ENCODE data around the gene HMCN2. TPM values are rescaled to one million over a fixed set of nuclear protein-coding genes. Genes with fewer than 3 reads are reported as not detected.

HMCN2 gene
- total RNA-seq, 1 donor from 2014 or later: 5.7 TPM

DNA sequence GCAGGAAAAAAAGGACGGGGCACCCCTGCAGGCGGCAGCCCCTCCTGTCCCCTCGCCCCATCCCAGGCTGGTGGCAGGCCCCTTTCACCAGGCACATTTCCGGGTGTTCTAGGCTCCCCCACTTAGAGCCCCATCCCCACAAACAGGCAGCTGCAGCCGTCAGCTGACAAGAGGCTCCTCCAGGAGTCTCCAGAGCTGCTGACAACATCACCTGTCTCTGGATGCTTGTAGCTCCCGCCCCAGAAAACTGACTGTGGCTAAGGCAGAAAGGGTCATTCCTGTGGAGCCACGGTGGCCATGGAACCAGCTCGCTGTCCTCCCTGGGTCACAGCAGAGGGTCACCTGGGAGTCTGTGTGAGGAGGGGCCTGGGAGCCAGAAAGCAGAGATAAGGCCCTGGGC is 50.9 kb downstream of the HMCN2 start:
- ATAC-seq (no peak), DNase-seq (ENCODE audit: missing footprints) (peak; percentile 44)
- intact Hi-C loops (cut with DNase I): no loop called here

DNA sequence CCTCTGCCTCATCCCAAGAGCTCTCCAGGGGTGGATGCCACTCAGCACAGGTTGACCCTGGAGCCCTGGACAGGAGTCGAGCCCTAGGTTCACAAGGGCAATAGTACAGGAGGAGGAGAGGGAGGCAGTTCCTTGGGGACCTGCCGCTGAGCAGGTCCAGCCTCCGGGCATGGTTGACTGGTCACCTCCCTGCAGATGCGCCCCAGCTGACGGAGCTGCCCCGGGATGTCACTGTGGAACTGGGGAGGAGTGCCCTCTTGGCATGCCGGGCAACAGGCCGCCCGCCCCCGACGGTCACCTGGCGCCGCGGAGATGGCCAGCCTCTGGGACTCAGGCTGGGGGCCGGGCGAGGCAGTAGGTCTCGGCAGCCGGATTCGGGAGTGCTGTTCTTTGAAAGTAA is 53.7 kb downstream of the HMCN2 start:
- ATAC-seq (no peak), DNase-seq (ENCODE audit: missing footprints) (peak; percentile 68)
- intact Hi-C loops (cut with DNase I): no loop called here

DNA sequence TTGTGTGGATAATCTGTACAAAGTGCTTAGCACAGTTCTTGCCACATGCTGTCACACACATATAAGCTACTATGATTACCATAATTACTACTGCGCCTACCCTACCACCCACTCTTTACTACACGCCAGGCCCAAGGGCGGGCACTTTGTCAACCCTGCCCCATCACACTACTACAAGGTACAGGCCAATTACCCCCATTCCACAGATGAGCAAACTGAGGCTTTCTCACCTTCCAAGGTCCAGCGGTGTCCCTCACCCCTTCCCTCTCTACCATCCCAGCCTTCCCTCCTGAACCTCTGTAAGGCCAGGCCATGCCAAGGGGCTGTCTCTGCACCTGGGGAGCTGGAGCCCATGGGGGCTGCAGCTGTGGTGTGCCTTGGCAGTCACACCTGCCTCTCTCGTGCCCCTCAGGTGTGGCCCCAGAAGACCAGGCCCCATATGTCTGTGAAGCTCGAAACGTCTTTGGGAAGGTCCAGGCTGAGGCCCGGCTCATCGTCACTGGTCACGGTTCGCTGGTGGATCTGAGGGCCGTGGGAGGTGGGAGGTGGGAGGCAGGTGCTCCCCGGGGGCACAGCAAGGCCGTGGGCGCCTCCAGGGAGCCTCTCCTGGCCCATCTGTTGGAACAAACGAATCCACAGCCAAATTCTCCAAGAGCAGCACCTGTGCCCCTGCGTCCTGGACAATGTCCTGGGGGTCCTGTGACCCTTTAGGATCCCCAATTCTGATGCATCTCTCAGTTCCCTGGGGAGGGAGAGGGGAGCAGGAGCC is 54.6 kb downstream of the HMCN2 start:
- ATAC-seq: no peak
- peak; percentile 66 for DNase-seq (ENCODE audit: missing footprints)
- intact Hi-C loops (cut with DNase I): no loop called here

DNA sequence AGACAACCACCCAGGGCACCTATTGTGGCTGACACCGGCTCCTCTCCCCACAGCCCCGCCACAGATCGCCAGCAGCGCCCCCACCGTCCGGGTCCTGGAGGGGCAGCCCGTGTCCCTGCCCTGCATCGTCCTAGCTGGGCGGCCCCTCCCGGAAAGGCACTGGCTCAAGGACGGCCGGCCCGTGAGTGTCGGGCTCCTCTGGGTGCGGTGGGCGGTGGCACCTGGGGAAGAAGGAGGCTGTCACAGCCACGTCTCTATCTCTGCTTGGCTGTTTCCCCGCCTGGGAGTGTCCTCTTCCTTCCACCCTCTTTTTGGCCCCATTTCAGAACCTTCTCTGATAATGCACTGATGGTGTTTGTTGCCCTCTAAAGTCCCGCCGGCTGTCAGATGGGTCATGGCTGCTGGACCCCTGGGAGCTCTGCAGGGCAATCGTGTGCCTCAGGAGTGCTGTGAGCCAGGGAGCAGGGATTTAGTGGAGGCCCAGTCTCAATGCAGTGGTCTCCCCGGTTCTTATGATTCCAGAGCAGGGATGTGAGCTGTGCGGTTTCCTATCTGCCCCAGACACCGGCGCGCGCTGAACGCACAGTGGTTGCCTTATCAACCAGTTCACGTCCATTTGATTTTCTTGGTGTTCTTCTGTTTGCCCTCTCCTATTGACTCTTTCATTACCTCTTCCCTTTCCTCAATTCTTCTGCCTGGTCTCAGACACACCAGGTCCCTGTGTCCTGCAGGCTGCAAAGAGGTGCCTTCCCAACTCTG is 55.3 kb downstream of the HMCN2 start:
- DNase-seq (ENCODE audit: missing footprints): peak; percentile 41
- intact Hi-C loops (cut with DNase I): no loop called here

DNA sequence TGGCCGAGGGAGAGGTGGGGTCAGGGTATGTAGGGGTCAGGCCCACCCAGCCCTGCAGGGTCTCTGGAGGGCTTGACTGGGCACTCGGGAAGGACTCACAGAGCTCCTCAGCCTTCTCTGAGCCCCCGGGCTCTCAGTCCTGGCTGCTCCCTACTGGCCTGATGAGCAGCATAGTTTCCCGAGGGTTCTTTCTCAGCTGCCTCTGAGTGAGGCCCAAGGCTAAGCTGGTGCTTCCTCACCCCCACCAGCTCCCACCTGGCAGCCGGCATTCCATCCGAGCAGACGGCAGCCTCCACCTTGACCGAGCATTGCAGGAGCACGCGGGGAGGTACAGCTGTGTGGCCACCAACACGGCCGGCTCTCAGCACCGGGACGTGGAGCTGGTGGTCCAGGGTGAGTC is 56.0 kb downstream of the HMCN2 start:
- peak; percentile 52 for DNase-seq (ENCODE audit: missing footprints)
- intact Hi-C loops (cut with DNase I): no loop called here
- ATAC-seq: no peak

More for the DNA sequence above, 55.3 kb downstream of the HMCN2 start:
- peak; percentile 16 for ATAC-seq

DNA sequence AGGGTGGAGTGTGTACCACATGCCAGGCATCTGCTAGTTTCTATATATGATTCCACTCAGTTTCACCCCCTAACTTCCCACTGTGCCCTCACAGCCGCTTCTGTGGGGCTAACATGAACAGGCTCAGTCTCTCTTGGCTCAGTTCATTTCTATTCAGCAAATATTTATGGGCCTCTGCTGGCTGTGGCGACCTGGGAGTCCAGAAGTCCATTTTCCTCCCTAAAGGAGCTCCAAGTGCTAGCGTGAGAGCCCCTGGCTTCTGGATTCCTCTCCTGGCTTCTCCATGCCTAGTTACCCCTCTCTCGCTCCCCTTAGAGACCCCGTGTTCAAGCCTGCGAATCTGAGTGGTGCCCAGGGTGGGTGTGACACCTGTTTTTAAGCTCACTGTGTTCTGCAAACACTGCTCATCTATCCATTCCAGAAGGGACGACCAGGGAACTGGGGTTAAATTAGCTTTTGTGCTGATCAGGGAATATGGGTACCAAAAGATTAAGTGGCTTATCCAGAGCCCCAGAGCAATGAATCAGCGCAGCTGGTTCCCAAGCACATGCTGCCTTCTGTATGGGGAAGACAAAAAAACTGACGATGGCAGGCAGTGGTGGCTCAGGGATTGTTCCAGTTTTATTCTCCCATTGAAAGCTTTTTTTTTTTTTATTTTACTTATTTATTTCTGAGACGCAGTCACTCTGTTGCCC is 57.6 kb downstream of the HMCN2 start:
- intact Hi-C loops (cut with DNase I): no loop called here
- ATAC-seq (no peak), DNase-seq (ENCODE audit: missing footprints) (no peak)

DNA sequence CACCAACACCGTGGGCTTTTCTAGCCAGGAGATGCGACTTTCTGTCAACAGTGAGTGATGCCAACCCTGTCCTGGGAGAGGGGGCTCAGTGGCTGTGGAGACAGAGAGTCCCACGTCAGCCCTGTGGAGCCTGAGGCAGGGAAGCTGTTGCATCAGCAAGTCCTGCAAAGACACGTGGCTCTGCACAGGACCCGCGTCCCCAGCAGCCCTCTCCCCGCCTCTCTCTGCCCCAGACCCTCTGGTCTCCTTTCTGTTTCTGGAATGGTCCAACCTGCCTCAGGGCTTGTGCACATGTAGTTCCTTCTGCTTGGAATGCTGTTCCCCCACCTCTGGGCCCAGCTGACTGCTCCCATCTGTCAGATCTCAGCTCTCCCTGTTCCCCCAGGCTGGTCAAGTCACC is 60.4 kb downstream of the HMCN2 start:
- intact Hi-C loops (cut with DNase I): no loop called here

DNA sequence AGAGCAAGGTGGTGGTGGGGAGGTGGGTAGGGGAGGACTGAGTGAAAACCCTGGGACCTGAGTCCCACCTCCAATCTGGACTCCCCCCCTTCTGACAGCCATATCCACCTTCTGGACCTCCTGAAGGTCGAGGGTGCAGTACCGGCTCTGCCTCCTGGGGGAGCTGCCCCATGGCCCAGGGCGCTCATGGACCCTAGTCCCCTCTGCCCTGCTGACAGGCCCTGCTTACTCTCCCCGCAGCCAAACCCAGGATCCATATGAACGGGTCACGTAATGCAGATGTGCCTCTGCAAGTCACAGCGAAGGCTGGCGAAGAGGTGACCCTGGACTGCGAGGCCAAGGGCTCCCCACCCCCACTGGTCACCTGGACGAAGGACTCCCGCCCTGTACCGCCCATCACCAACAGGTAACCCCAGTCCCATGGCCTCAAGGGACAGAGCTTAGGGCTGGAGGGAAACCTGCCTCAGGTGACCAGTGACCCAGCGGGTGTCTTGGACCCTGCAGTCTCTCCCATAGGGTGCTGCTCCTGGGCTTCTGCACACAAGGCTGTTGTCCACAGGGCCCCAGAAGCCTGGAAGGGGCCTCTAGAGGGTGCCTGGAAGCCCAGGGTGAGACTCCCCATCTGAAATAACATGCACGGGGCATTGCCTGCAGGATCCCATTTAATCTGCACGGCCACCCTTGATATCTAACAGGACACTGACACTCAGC is 61.7 kb downstream of the HMCN2 start:
- intact Hi-C loops (cut with DNase I): no loop called here
- ATAC-seq (no peak), DNase-seq (ENCODE audit: missing footprints) (no peak)

More for the DNA sequence above, 60.4 kb downstream of the HMCN2 start:
- no peak for DNase-seq (ENCODE audit: missing footprints)
- no peak for ATAC-seq

DNA sequence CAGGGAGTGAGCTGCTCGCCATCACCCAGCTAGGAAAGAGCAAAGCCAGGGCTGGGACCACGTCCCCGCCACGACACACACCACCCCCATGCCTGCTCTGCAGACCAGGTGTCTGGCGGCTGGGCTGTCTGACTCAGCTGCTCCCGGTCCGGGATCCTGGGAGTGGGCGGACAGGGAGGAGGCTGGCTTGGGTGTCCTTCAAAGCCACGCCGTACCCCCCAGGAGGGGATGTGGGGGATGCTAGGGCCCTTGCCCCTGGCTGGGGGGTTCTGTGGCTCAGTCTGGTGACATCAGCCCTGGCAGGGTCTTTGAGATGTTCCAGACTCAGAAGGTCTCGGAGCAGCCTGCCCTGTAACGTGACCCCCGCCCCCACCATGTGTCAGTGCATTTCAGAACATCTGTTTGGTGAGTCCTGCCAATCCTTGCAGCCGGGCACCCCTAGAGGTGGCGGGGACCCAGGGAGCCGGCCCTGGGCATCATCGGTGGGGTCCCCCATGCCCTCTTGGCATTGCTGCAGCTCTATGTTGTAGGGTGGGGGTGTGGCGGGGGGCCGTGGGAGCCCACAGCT is 62.3 kb downstream of the HMCN2 start:
- DNase-seq (ENCODE audit: missing footprints) (no peak), ATAC-seq (peak; percentile 38)
- intact Hi-C loops (cut with DNase I): no loop called here

DNA sequence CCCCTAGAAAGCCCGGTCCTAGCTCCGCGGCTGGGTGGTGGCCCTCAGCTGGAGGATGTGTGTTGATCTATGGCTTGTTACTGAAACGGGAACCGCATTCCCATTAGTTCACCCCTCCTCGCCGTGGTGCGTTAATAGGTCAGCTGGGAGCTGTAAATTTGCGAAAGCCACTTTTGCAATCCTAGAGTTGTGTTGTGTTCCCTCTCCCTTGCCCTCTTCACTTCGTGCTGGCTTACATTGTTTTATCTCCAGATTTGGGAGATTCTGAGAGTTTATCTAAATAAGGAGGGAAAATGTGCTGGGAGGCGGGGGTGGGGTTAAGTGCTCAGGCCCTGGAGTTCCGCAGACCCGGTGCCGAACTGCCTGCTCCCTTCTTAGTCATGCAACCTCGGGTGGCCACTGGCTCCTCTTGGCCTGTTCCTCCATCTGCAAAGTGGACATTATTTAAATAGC is 62.8 kb downstream of the HMCN2 start:
- ATAC-seq: peak; percentile 60
- no peak for DNase-seq (ENCODE audit: missing footprints)
- intact Hi-C loops (cut with DNase I): no loop called here

DNA sequence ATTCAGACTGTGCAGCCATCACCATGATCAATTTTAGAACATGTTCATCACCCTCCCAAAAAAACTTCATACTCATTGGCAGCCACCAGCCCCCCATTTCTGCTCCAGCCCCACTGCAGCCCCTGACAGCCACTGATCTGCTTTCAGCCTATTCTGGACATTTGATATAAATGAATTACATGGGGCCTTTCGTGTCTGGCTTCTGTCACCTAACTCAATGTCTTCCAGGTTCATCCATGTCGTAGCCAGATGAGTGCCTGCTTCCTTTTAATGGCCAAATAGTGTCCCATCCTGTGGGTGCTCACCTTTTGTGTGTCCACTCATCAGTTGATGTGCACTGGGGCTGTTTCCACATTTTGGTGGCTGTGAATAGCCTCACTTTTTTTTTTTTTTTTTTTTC is 63.5 kb downstream of the HMCN2 start:
- ATAC-seq: no peak
- DNase-seq (ENCODE audit: missing footprints): no peak
- intact Hi-C loops (cut with DNase I): no loop called here

DNA sequence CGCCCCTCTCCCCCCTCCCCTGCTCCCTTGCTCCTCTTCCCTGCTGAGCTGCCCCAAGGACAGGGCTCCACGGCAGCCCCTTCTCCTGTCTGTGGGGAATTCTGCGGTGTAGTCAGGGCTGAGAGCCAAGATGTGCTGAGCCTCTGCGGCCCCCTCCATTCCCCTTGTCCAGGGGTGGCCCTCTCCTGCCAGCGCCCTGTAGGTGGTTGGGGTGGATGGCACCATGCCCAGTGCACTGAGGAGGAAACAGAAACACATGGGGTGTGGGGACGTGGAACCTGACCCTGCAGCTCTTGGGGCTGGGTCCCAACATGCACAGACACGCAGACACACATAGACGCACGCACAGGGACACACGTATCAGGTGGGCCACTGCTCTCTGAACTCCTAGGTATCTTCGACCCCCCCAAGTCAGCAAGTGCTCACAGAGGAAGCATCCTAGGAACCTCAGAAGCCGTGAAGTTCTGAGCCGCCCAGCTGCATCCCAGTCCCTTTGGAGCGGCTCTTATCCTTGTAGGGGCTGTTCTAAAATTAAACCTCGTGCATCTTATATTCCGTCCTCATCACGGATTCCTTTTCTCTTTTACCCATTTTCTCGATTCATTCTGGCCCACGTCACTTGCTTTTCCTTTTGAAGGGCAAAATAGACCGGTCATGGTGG is 64.8 kb downstream of the HMCN2 start:
- ATAC-seq (no peak), DNase-seq (ENCODE audit: missing footprints) (no peak)
- intact Hi-C loops (cut with DNase I): loop anchor here (5.0 kb wide), 1 partner anchor 63 kb away; the partner anchor contains the start of gene HMCN2

DNA sequence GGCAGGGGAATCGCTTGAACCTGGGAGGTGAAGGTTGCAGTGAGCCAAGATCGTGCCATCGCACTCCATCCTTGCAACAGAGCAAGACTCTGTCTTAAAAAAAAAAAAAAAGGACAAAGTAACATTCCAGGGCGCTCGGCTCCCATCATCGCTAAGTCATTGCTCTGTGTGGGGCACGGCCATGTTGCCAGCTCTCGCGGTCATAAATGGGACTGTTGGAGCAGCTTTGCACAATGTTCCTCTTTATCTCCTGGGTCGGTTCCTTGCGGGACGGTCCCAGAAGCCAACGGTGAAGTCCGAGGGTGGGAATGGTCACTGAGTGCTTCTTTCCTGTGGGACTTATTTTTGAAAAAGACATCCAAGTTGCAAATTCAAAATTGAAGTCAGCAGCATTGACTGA is 65.5 kb downstream of the HMCN2 start:
- intact Hi-C loops (cut with DNase I): loop anchor here (5.0 kb wide), 1 partner anchor 64 kb away; the partner anchor contains the start of gene HMCN2
- ATAC-seq: peak; percentile 17
- DNase-seq (ENCODE audit: missing footprints): no peak

DNA sequence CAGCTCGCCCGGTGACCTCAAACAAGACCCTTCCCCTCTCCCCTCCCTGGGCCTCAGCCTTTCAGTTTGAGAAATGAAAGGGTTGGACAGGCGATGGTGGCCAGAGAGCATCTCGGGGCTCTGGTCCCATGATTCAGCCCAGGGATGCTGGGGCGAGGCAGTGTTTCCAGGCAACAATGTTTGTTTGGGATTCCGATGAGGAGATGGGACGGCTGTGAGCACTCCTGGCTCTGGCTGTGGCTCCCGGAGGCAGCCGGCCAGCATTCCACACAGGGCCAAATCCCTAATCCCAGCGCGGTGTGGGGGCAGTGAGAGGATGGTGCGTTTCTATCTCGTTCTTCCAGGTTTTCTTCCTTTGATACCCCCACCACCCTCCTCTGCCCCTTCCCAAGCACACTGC is 66.0 kb downstream of the HMCN2 start:
- DNase-seq (ENCODE audit: missing footprints): peak; percentile 86
- ATAC-seq: peak; percentile 83
- intact Hi-C loops (cut with DNase I): loop anchor here (5.0 kb wide), 1 partner anchor 64 kb away; the partner anchor contains the start of gene HMCN2

DNA sequence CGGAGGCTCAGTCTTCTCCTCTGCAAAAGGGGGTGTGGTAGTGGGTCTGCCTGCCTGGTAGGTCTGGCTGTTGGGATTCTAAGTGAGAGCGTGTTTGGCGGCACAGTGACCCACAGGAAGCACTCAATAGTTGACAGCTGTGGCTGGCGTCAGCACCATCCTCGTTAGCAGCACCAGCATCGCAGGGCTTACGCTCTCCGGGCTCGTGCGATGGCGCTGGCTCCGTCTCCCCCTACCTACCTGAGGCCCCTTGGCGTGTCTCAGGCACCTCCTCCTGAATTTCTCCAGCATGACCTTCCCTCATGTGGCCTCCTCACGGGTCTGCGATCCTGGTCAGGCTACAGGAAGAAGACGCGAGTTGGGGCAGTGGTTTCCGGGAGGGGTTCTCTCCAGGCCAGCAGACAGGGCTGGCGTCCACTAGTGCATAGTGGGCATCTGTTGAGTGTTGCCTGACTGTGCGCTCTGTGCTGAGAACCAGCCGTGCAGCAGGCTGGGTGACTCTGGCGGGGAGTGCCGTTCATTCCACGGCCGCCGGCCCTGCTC is 66.9 kb downstream of the HMCN2 start:
- DNase-seq (ENCODE audit: missing footprints) (no peak), ATAC-seq (no peak)
- intact Hi-C loops (cut with DNase I): loop anchor here (5.0 kb wide), 1 partner anchor 65 kb away; the partner anchor contains the start of gene HMCN2

DNA sequence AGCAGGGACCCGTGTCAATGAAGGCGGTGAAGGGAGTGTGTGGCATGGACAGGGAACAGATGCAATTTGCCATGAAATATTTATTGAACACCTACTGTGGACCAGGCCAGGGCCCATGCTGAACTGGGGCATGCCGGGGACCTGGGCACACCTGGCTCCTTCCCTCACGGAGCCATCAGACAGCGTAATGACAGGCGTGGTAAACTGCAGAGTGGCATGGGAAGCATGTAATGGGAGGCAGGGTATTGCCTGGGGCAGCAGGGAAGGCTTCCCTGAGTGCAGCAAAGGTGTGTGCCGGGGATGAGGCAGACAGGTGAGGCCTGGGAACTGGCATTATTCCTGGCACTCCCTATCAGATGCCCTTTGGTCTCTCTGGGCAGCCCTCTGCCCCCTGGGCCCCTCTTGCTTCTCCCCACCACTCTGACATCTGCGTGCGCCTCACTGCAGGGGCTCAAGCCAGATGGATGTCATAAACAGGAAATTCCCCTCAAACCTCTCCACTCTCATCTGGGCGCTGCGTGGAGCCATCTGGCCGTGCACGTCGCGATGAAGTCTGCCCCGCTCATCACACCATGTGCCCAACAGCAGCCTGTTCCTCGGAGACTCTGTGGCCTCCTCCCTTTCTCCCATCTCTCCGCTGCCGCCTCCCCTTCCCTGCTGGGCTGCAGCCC is 67.6 kb downstream of the HMCN2 start:
- DNase-seq (ENCODE audit: missing footprints) (no peak), ATAC-seq (no peak)
- intact Hi-C loops (cut with DNase I): loop anchor here (5.0 kb wide), 1 partner anchor 66 kb away; the partner anchor contains the start of gene HMCN2

DNA sequence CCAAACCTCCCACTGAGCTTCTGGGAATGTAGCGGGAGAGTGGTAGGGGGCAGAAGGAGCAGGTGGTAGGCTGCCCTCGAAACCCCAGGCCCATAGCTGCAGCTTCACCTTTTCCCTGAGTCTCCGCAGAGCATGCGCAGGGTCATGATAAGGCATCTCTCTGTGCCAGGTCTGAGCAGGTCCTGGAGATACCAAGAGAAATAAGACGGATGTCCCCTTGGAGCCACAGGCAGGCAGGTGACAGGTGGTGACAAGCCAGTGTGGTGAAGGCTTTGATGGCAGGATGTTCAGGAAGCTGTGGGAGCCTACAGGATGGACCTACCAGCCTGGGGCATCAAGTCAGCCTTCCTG is 68.1 kb downstream of the HMCN2 start:
- ATAC-seq (no peak), DNase-seq (ENCODE audit: missing footprints) (no peak)
- intact Hi-C loops (cut with DNase I): loop anchor here (5.0 kb wide), 1 partner anchor 66 kb away; the partner anchor contains the start of gene HMCN2
